Amniotic epithelial cell (primary cell): ENCODE results near the gene RARRES1.

Experiments used
- DNase-seq: peaks from one replicate; pipeline ENCODE4 v3.0.0-alpha.2; 2010; ENCODE audit warnings: low read depth

Gene RARRES1

DNA sequence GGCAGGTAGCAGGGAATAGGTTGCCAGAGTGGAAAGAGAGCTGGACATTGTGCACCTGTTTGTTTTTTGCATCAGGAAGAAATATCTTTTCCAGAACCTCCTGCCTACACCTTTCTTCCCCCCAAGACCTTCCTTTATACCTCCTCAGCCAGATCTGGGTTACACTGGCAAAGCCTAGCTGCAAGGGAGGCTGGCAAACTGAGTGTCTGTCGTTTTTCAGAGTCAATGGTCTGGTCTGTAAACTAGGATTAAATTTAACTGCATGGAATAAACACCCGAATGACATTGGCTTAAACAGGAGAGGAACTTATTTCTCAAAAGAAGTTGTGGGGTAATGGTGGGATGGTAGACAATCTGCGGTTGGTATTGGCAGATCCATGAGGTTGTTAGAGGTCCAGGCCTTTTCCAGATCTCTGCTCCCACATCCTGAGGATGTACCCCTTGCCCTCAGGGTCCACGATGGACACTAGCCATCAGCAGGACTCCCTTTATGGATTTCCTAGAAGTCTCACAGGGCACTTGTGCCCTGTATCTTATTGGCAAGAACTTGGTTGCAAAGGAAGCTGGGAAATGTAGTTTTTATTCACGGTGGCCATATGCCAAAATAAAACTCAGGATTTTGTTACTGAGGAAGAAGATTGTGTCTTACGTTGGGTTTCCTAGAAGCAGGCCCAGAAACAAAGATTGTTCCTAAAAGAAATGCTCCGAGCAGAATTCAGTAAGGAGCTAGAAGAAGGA, 3.2 kb upstream of the RARRES1 start:
- DNase-seq, result no peak

DNA sequence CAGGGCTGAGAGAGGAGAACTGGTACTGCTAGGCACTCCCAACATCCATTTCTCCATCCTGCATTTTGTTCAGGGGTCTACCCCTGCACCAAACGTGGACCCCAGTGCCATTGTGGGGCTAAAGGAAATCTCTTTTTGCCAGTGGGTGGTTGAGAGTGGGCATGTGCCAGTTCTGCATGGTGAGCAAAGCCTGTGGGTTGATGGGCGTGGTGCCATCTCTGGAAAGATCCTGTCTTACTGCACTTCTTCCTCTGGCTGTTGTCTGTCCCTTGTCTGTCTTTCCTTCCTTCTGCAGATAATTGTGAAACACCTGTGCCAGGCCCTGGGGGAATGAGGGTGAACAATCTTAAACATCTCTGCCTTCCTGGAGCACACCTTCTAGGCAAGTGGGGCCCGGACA, 1.4 kb upstream of the RARRES1 start:
- no peak for DNase-seq

DNA sequence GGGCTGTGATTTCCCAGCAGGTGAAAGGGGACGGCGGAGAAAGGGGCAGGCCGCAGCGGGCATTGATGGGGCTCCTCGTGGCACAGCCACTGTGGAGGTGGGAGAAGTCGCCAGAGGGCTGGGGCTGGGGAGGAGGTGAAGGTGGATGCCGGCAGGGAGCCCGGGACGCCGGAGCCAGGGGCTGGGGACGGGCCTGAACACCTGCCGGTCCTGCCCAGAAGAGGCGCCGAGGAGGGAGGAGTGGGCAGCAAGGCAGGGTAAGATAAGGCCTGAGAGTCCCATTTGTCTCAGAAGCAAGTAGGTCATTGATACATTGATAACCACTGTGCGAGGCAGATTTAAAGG, 571 bp upstream of the RARRES1 start:
- DNase-seq, result no peak

DNA sequence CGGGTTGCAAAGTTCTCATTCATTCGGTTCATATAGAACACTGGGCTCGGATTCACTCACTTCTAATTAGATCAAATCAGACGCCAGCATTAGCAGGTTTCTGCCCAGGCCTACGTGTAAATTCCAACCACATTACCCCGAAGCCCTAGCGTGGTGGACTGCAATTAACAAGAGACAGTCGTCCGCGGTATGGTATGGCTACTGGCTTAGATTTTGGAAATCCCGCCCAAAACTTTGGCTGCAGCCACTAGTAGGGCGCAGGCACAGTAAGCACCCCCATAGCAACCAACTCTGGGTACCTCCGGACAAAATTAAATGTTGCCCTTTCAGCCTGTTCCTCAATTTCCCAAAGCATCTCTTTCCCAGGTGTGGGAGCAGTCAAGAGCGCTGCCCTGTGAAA, 771 bp downstream of the RARRES1 start:
- DNase-seq, result no peak

DNA sequence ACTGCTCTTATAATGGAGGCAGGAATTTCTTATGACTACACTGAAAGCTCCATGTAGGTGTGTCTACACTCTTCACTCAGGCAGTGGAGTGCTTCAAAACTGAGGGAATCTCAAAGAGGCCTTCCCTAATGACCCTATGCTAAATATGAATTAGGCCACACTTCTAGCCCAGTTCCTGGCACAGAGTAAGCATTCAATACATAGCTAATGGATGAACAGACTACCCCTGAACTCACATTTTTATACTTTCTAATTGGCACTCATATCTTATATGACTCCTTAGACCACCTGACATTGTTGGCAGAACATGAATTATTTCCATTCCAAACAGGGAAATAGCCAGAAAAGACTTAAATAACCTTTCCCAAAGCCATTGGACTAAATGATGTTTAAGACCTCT, 3.4 kb downstream of the RARRES1 start:
- DNase-seq, result no peak

DNA sequence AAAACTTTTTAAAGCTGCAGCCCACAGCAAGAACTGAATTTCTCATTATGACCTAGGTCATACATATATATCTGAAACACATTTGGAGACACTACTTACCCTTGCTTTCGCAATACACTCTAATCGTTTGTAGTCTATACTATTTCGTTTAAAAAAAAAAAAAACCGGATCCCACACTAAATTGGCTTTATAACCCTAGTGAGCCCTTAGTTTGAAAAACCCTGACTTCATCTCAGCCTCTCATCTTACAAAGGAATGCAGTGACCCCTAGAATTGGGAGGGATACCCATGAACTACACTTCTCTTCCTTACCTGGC, 4.2 kb downstream of the RARRES1 start:
- no peak for DNase-seq

DNA sequence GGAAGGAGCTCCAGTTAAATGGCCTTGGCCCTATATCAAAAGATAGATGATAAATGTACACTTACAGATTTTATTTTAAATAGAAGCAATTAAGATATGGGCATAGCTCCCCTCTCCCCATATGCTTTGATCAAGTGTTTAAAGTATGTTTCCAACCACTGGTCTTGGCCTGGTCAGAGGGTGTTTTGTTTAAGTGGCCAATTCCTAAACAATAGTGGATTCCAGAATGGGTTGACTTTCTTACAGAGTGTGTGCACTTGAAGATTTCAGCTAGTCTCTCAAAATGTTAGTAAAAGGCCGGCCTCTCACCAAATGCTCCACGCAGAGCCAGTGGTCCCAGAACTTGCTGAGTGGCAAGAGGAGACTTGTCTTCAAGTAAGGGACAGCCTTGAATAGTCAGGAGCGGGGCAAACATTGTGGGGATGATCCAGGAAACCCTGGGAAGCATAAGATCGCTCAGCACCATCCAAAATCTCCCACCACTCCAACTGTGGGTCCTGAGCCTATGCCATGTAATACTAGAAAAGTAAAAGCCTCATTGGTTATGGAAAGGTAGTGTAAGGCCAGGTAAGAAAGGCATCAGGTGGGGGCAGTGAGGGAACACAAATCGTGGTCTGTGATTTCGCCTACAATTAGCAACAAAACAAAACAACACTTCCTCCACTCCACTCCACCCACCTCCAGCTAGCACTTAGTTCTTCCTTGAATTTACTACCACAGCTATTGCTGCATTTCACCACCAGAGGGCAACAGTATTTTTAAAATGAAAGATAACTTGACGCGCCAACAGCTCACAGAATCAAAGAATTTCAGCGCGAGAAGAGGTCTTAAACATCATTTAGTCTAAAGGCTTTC, 4.8 kb downstream of the RARRES1 start:
- DNase-seq, result peak; percentile 76

DNA sequence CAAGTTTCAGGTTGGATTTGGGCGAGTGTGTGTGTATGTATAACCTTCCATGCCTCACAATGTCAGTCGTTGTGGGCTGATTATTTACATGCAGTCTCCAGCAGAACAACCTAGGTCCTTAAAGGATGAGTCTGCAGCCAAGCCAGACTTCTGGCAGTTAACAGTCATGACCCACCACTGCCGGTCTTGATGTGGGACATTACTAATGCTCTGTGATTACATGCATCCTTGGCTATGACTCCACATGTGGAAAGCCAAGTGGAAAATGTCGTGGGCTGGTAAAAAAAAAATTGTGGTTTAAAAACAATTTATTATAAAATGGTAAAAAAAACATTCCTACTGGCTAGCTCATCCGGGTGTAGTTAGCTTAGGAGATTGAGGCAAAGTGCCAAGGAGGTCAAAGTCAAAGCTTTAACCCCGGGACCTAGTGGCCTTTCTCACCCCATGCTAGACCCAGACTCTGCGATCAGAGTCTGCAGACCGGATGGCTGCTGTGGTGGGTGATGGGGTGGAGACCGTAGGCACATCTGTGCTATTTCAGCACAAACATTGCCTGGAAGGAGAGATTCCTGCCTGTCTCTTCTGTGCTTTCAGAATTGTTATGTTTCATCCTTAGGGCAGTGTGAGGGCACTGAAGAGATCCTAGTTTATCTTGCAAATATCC, 6.8 kb downstream of the RARRES1 start:
- peak; percentile 98 for DNase-seq

DNA sequence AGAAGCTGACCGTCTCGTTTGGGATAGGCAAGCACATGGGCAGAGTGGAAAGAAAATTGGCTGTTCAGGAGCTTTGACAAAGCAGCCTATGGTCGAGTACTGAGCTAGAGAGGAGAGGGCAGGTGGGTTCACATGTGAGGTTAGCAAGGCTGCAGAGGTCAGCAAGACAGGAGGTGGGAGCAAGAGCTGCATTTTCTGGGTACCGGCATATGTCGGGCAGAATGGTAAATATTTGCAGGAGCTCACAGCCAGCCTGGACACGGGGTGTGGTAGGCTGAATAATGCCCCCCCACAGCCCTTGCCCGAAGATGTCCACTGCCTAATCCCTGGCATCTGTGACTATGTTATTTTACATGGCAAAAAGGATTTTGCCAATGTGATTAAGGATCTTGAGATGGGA, 8.3 kb downstream of the RARRES1 start:
- no peak for DNase-seq

DNA sequence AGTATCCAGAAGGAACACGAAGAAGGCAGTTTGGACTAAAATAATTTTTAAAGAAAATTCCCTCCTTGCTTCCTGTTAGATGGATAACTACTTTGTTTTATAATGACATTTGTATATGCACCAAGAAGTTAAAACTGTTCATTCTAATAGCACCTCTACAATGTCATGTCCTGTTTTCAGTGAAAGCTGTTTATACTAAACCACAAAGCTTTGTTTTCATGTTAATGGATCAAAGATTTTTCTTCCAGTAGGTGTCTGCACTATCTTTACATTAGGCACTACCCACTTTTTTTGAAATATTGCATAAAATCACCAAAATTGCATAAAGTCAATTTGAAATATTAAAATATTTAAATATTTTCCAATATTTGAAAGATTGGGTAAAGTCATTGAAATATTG, 10.1 kb downstream of the RARRES1 start:
- no peak for DNase-seq

DNA sequence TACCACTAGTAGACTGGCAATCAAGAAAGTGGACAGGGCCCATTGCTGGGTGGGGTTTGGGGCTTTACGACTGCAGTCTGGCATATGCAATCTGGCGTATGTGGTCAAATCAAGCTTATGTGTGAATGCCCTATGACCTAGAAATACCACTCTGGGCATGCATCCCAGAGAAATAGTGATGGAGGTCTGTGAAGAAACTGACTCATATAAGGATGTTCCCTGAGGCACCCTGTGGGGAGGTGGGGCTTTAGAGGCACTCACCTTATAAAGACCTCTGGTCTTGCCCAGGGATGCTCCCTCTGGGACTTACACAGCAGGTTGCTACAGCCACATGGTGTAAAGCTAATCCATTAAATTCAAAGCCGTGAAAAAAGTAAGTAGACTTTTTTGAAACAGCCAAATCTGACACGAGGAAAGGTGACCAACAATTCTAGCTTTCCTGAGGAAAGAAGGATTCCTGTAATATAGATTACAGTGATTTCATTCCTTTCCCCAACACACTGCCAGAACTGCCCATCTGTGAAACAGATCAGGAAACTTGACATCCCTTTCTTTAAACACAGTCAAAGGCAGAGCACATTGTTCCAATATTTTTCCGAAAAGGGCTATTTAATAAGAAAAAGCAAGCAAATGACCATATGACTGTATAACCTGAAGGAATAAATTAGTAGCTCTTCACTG, 13.6 kb downstream of the RARRES1 start:
- peak; percentile 99 for DNase-seq

DNA sequence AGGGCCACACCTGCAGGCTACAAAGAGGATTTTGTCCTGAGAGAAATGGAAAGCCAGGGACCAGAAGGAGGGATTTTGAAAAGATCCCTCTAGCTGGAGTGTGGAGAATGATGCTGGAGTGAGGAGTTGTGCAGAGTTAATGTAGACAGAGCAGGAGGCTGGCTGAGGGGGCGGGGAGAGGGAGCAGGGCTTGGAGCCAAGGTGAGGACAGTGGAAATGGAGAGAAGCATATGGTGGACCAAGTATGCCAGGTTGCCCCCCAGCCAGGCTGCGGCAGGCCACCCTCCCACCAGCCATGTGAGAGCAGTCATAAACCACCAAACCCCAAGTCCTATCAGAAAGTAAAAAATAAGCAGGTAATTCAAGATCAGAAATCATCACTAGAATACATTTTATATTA, 14.7 kb downstream of the RARRES1 start:
- DNase-seq, result no peak

DNA sequence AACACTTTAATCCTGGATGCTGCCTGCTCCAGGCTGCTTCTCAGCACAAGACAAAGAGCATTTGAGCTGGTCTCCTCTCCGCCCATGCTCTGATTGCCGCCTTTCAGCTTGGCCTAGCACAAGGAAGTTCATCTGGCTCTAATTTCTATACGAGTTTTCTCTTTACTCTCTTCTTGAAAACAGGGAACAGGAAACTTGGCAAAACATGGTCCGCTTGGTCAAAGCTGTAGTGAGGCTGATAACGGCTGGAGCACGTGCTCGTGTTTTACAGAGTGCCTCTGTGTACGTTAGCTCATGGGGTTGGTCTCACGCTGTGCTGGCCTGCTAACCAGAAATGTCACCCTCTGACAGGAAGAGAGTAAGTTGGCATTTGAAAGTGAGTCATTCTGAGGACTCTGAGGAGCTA, 19.2 kb downstream of the RARRES1 start:
- no peak for DNase-seq

DNA sequence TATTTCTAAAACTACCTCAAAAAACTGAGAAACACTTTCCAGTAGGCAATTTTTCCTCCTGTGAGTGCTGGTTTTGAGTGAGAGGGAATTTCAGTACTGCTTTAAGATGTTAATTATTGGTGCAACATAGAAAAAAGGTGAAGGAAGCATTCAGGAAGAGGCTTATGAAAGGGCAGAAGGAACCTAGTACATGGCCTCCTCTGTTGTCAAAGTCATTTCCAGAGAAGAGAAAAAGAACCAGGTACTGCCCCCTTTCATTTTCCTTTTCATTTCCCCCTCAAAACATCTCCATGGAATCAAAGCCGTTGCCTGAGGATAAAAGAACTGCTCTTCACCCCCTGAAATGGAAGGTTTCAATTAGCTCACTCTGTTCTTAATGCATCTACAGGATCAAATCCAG, 19.8 kb downstream of the RARRES1 start:
- no peak for DNase-seq

DNA sequence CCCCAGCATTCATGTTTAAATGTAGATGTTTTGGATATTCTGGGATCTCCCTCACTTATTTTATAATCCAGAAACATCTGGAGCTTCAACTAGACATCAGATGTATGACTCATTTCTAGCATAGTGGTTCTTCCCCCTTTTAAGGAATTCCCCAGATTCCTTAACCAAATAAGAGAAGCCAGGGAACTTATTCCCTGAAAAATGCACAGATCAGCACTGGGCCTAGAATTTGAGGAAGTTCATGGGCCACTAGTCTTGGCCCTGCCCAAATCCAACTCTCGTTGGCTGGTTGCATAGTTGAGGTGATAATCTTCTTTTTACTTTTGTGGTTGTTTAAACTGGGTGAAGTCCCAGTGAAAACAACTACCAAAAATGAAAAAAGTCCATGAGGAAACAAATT, 20.4 kb downstream of the RARRES1 start:
- peak; percentile 67 for DNase-seq

DNA sequence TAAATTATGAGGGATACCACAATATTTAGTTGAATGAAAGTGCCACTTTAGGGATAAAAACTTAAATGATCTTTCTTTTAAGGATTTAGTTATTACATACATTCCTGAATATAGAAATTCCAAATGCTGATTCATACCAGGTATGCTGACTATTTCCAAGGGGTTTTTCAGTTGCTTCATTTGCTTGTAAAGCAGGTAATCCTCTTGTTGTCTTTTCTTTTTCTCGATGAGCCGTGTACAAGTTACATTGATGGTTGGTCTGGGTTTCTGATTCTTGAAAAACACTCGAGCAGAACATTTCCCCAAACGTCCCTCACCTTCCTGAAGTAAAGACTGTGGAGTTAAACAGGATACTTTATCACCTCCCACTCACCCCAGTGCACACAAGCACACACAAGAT, 21.7 kb downstream of the RARRES1 start:
- DNase-seq, result no peak

DNA sequence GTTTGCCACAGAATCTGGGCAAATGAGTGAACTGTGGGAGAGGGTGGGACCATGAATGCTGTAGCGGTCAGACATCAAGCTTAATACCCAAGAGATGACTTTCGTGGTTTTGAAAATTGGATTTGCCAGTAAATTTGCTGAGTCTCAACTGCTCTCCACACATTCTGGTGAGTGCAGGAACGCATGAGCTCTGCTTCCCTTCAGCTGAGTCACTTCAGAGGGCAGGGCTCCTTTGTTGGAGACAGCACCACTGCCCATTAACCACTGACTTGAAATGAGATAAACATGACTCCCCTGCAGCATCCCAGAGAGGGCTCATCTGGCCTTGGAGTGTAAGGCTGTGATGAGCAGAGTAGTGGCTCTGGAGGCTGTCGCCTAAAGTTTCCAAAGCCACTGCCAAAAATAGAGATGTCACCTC, 22.6 kb downstream of the RARRES1 start:
- DNase-seq, result peak; percentile 99

DNA sequence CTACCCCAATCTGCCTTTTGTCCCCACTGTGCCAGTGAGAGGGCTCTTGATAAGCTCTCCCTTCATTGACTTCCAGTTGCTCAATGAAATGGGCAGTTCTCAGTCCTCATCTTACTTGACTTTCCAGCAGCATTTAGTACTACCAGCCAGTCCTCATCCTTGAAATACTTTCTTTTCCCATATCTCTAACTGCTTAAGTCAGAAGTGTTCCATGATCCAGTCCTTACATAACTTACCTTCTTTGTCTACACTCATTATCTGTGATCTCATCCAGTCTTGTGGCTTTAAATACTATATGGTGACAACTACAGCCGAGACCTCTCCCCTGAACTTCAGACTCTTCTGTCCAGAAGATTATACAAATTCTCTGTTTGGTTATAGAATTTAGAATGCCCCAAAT, 28.7 kb downstream of the RARRES1 start:
- DNase-seq, result peak; percentile 54

DNA sequence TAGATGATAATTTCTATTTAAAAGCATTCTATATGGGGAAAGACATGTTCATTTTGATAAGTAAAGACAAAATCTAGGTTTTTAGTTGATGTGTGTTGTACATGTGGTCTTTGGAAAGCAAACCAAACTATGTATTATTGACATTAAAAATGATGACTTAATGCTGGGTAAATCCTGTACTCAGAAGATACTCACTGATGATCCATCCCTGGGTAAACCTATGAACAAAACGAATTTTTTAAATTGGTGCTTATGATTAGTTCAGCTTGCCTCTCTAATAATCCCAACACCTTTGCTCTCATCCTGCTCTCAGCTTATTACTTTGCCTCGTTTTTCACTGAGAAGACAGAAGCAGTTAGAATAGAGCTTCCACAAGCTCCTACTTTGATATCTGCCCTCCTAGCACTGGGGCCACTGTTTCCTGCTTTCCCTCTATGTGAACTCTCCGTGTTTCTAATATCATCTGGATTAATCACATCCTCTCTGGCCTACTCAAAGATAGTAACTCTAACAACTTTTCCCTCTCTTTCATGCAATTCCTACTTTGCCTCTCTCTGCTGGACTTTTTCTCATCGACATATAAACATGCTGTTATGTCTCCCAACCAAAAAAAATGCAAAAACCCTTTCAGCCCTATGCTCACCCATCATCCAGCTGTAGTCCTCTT, 29.3 kb downstream of the RARRES1 start:
- peak; percentile 77 for DNase-seq

DNA sequence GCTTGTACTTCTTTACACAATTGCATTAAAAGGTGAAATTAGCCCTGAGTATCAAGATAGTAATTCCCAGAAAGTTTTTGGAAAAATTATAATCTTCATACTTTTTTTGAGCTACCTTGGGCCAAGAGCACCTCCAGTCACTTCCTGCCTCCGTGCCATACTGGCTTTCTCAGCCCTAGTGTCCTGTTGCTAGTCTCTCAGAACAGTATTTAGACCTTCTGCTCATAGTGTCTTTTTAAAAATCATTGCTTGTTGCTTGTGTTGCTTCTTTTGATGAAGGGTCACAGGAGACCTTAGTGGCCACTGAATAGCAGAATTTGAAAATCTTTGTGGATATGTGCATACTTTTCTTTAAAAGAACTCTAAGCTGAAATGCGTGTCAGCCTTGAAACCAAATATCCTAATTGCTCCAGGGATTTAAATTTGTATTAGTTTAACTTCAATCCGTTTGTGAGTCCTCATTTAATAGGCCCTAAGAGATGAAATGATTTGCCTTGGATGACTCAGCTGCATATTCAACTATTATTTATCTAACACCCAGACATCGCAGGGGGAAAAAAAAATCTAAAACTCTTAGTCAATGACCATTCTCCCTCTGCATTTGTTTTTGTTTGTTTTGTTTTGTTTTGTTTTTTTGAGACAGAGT, 30.7 kb downstream of the RARRES1 start:
- DNase-seq, result no peak

DNA sequence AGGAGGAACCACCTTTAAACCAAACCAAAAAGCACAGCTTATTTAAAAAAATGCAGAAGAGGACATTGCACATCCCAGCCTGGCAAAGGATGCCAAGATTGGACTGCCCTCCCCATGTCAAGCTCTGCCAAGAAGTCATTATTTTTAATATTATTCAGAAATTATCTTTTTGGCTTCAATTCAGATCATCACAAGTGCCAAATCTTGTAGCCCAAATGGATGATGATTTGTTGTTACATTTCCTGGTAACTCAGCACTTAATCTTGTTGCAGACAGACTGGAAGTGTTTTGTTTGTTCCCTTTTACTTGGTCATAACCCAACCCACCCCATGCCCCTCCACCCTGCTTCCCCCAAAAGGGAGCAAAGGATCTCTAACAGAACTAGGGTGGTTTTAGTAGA, 31.7 kb downstream of the RARRES1 start:
- DNase-seq, result no peak

DNA sequence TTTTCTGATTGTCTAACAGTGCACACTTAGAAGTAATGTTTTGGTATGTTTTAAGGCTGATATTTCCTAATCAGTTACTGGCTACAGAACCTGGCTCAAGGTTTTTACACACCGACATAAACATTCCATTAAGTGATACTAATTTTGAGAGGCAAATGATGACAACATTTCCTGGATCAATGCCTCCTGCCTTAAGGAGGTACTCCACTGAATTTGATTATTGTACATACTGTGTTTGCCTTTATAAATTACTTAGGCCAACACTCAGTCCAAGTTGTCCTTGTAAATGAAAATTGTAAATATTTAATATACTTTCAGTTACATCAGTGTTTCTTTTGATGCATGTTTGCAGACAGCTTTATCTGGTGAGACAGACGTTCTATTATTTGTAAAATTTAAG, 35.6 kb downstream of the RARRES1 start:
- DNase-seq, result no peak
